Ascending aorta (tissue), 2 donors: Measurements from ENCODE around the gene BMP6. TPM values are rescaled to one million over a fixed set of nuclear protein-coding genes. Genes with fewer than 3 reads are reported as not detected.
"Not testable (repeated sequence)": the region's sequence is repeated elsewhere in the genome, so short reads cannot be mapped to it uniquely, and the experiment has no call there.

Source experiments
- DNase-seq, 2 donors: peaks; one replicate each; pipeline ENCODE4 v3.0.0-alpha.2; 2019; ENCODE audit warnings: low spot score in 2 of 2
- H3K27ac ChIP-seq, 2 donors: fragments of 200-600 bp; sonication (generic); one replicate each; pipeline ENCODE4 v1.5.1; 2016 to 2017; ENCODE audit warnings: mild to moderate bottlenecking in 1 of 2
- H3K27me3 ChIP-seq: fragments of 200-600 bp; sonication (generic); one replicate; pipeline ENCODE4 v1.5.1; 2017
- H3K36me3 ChIP-seq, 2 donors: fragments of 200-600 bp; sonication (generic); one replicate each; pipeline ENCODE4 v1.5.1; 2016
- H3K4me1 ChIP-seq, 2 donors: fragments of 200-600 bp; sonication (generic); one replicate each; pipeline ENCODE4 v1.5.1; 2016 to 2017; ENCODE audit warnings: mild to moderate bottlenecking in 1 of 2
- H3K4me3 ChIP-seq, 2 donors: fragments of 200-600 bp; sonication (generic); one replicate each; pipeline ENCODE4 v1.5.1; 2016 to 2017; ENCODE audit warnings: mild to moderate bottlenecking in 1 of 2
- H3K9me3 ChIP-seq, 2 donors: fragments of 200-600 bp; sonication (generic); one replicate each; pipeline ENCODE4 v1.5.1; 2016
- intact Hi-C: fragments of 100-400 bp; cut with DNase I; formaldehyde crosslinking; loops from one replicate; pipeline ENCODE4 v1.15.1; 2023
- total RNA-seq: library from RNA; depleted of rRNA; stranded (reverse); fragments of >200 nt; gene quantifications from one replicate; pipeline ENCODE4 v1.1.0, GENCODE V29; 2016
- TF ChIP-seq, protein P1 (sequence below), 3 experiments: fragments of 200-600 bp in 2 of 3; fragments of 450-650 bp in 1 of 3; sonication (generic) in 2 of 3; IDR thresholded peaks; one replicate each; pipeline ENCODE4 v1.5.1; 2016 to 2019; ENCODE audit warnings: antibody characterized with exemption in 3 of 3, mild to moderate bottlenecking in 1 of 3, moderate library complexity in 1 of 3

BMP6 gene
- total RNA-seq, 1 donor from 2014 or later = 16.0 TPM

DNA sequence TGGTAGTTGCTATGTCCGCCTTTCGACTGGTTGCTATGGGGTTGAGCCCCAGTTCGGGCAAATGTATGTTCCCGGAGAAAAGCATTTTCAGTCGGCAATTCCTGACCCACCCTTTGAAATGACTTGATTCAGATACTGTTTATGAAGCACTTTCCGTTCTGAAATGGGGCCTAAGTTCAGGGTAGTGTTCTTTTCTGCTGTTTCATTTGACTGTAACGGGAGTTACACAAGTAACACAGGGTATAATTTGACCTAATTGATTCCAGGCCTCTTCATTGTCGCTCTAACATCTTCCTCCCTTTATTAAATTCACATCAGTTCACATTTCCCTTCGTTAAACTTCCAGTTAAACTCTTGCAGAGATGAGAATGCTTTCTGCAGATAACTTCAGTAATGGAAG lies 85.5 kb downstream of the BMP6 start:
- Histone ChIP-seq H3K27me3 (no peaks in the 10 kb centered on the region), H3K4me1 (no peaks in the 10 kb centered on the region), H3K4me3 (no peak overlapping the region), H3K36me3 (no peaks in the 10 kb centered on the region), H3K27ac (no peak overlapping the region), H3K9me3 (no peaks in the 10 kb centered on the region)
- TF ChIP-seq, protein P1, sequence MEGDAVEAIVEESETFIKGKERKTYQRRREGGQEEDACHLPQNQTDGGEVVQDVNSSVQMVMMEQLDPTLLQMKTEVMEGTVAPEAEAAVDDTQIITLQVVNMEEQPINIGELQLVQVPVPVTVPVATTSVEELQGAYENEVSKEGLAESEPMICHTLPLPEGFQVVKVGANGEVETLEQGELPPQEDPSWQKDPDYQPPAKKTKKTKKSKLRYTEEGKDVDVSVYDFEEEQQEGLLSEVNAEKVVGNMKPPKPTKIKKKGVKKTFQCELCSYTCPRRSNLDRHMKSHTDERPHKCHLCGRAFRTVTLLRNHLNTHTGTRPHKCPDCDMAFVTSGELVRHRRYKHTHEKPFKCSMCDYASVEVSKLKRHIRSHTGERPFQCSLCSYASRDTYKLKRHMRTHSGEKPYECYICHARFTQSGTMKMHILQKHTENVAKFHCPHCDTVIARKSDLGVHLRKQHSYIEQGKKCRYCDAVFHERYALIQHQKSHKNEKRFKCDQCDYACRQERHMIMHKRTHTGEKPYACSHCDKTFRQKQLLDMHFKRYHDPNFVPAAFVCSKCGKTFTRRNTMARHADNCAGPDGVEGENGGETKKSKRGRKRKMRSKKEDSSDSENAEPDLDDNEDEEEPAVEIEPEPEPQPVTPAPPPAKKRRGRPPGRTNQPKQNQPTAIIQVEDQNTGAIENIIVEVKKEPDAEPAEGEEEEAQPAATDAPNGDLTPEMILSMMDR (IDR thresholded peaks at IDR 0.05) = no peak
- no peak for DNase-seq
- intact Hi-C loops = no loop called here

DNA sequence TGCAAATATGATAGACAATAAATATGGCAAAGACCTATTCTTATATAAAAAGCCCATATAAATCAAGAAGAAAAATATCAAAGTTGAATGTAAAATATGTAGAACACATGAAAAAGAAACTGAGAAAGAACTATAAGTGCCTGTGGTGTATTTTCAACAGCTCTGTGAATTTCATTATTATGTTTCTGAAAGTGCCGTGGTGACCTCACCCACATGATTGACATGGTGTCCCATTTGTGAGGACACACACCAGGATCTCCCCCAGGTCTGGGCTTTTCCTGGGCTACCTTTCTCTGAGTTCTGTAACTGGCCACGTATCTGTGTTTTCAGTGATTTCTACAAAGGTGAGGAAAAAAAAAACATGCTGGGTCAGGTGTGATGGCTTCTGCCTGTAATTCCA lies 86.7 kb downstream of the BMP6 start:
- Histone ChIP-seq H3K4me1 (no peaks in the 10 kb centered on the region), H3K9me3 (no peaks in the 10 kb centered on the region), H3K36me3 (no peaks in the 10 kb centered on the region), H3K4me3 (no peak overlapping the region), H3K27me3 (no peaks in the 10 kb centered on the region), H3K27ac (no peak overlapping the region)
- DNase-seq = no peak
- intact Hi-C loops = no loop called here
- TF ChIP-seq, protein P1 (IDR thresholded peaks at IDR 0.05) = no peak

DNA sequence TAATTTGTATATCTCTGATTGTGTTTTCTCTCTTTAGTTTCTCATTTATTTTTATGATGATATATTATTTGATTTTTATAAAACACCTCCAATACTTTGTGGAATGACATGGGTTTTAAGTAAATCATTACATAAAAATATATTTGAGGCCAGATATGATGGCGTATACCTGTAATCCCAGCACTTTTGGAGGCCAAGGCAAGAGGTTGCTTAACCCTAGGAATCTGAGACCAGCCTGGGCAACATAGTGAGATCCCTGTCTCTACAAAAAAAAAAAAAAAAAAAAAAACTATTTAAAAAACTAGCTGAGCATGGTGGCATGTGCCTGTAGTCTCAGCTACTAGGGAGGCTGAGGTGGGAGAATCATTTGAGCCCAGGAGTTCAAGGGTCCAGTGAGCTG lies 87.3 kb downstream of the BMP6 start:
- TF ChIP-seq, protein P1 (IDR thresholded peaks at IDR 0.05) = no peak
- DNase-seq = no peak
- no peak overlapping the region for H3K4me3 ChIP-seq
- H3K9me3 ChIP-seq = no peaks in the 10 kb centered on the region
- intact Hi-C loops = no loop called here
- H3K27me3 ChIP-seq = no peaks in the 10 kb centered on the region
- H3K36me3 ChIP-seq = no peaks in the 10 kb centered on the region
- no peak overlapping the region for H3K27ac ChIP-seq
- no peaks in the 10 kb centered on the region for H3K4me1 ChIP-seq

DNA sequence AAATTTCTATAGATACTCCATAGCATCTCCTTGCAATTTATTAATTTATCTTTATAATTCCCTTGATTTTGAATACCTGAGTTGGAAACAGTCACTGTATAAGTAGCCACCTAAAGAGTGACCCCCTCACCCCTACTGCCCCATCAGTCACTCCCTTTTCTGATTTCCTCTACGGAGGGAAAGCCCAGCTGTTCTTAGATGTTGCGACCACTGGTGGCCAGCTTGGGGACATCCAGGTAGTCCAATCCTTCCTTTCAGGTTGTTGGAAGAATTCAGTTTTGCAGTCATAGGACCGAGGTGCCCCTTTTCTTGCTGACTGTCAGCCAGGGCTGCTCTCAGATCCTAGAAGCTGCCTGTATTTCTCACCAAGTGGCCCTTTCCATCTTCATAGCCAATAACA lies 87.8 kb downstream of the BMP6 start:
- intact Hi-C loops = no loop called here
- TF ChIP-seq, protein P1 (IDR thresholded peaks at IDR 0.05) = no peak
- DNase-seq = no peak

DNA sequence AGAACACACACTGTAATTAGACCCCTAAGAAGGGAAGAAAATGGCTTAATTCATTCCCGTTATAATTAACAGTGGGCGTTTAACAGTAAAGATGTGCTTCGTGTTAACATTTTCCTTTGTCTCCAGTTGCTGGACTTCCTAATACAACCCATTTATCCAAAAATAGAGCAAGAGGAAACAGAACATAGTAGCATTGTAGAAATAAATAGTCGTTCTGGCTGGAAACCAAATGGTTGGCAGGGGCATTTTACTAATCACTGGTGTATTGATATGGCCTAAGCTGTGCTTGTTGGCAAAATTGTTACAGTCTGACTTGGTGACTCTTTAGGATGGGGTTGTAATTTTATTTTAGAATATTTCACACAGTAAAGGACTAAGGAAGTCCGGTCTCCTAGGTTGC lies 89.8 kb downstream of the BMP6 start:
- DNase-seq = no peak
- Histone ChIP-seq H3K36me3 (no peaks in the 10 kb centered on the region), H3K27me3 (no peaks in the 10 kb centered on the region), H3K27ac (no peak overlapping the region), H3K4me1 (no peaks in the 10 kb centered on the region), H3K4me3 (no peak overlapping the region), H3K9me3 (no peaks in the 10 kb centered on the region)
- TF ChIP-seq, protein P1 (IDR thresholded peaks at IDR 0.05) = no peak
- intact Hi-C loops = no loop called here

More for the DNA sequence above, 87.8 kb downstream of the BMP6 start:
- Histone ChIP-seq H3K9me3 (no peaks in the 10 kb centered on the region), H3K27me3 (no peaks in the 10 kb centered on the region), H3K36me3 (no peaks in the 10 kb centered on the region), H3K27ac (no peak overlapping the region), H3K4me3 (no peak overlapping the region), H3K4me1 (no peaks in the 10 kb centered on the region)

DNA sequence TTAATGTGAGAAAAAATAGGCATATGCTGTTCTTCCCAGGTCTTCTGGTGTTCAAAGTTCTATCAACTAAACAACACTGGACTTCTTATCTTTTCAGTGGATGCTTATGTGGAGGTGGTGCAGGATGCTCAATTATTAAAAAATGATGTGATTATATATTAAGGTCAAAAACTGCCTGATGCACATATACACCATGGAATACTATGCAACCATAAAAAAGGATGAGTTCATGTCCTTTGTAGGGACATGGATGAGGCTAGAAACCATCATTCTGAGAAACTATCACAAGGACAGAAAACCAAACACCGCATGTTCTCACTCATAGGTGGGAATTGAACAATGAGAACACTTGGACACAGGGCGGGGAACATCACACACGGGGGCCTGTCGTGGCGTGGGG lies 91.3 kb downstream of the BMP6 start:
- H3K4me3 ChIP-seq, intact Hi-C loops, H3K9me3 ChIP-seq, H3K36me3 ChIP-seq, DNase-seq, H3K4me1 ChIP-seq, H3K27ac ChIP-seq, H3K27me3 ChIP-seq: not testable (repeated sequence)
